PC-3 (cell line): ENCODE data around the gene KLK5. TPM values are rescaled to one million over a fixed set of nuclear protein-coding genes. Genes with fewer than 3 reads are reported as not detected.

Source experiments
- ATAC-seq: fragments of 200-7000 bp; cut with Tn5 transposase; 2 replicates; pipeline ENCODE4 v1.9.1; 2020; ENCODE audit warnings: mild to moderate bottlenecking, moderate library complexity
- BruUV-seq: library from RNA; stranded (reverse); fragments of 400-500 nt; replicated peaks from 2 replicates; lab custom pipeline; 2021; lab: Mats Ljungman, UMichigan
- CTCF ChIA-PET: fragments of 300-600 bp; sonication (Branson Sonifier 250); formaldehyde crosslinking; loops from one replicate; lab custom pipeline; 2022; ENCODE audit warnings: antibody characterized with exemption; lab: Charles Lee
- POLR2A ChIA-PET: fragments of 300-600 bp; sonication (Branson Sonifier 250); formaldehyde crosslinking; loops from one replicate; lab custom pipeline; 2022; ENCODE audit warnings: antibody characterized with exemption; ENCODE audit not compliant: unreplicated experiment; lab: Charles Lee
- DNase-seq: peaks from one replicate; pipeline ENCODE4 v3.0.0-alpha.2; 2015
- H2AFZ ChIP-seq: fragments of 300-600 bp; sonication (generic); 2 replicates; pipeline ENCODE4 v1.6.0; 2016; ENCODE audit warnings: antibody characterized with exemption, low read length
- H3F3A ChIP-seq: fragments of 300-600 bp; sonication (generic); one replicate; pipeline ENCODE4 v1.6.0; 2017; ENCODE audit warnings: antibody characterized with exemption, low read length, control low read depth, mild to moderate bottlenecking; ENCODE audit not compliant: unreplicated experiment
- H3K27ac ChIP-seq: fragments of 300-600 bp; sonication (generic); 2 replicates; pipeline ENCODE4 v1.5.1; 2016; ENCODE audit warnings: mild to moderate bottlenecking, low read length
- H3K27me3 ChIP-seq: fragments of 300-600 bp; sonication (generic); 2 replicates; pipeline ENCODE4 v1.6.1; 2016; ENCODE audit warnings: low read length, mixed read lengths
- H3K36me3 ChIP-seq: fragments of 300-600 bp; sonication (generic); 2 replicates; pipeline ENCODE4 v1.6.1; 2016; ENCODE audit warnings: low read depth, mixed run types, low read length, mixed read lengths
- H3K4me1 ChIP-seq: fragments of 300-600 bp; sonication (generic); 2 replicates; pipeline ENCODE4 v1.5.1; 2016; ENCODE audit warnings: low read length; ENCODE audit not compliant: insufficient read depth
- H3K4me2 ChIP-seq: fragments of 300-600 bp; sonication (generic); 2 replicates; pipeline ENCODE4 v1.6.0; 2016; ENCODE audit warnings: low read length
- H3K4me3 ChIP-seq: fragments of 300-600 bp; sonication (generic); 2 replicates; pipeline ENCODE4 v1.5.1; 2016; ENCODE audit warnings: mild to moderate bottlenecking, low read length, mixed read lengths
- H3K79me2 ChIP-seq: fragments of 300-600 bp; sonication (generic); 2 replicates; pipeline ENCODE4 v1.6.1; 2017; ENCODE audit warnings: low read length, mixed read lengths
- H3K9ac ChIP-seq: fragments of 300-600 bp; sonication (generic); 2 replicates; pipeline ENCODE4 v1.6.0; 2016; ENCODE audit warnings: mild to moderate bottlenecking, low read length
- H3K9me2 ChIP-seq: fragments of 300-600 bp; sonication (generic); replicated peaks from 2 replicates; pipeline ENCODE4 v1.6.1; 2016; ENCODE audit warnings: mixed run types, low read length, mixed read lengths
- H3K9me3 ChIP-seq: fragments of 300-600 bp; sonication (generic); 2 replicates; pipeline ENCODE4 v1.6.1; 2016; ENCODE audit warnings: low read length, mixed read lengths
- H4K20me1 ChIP-seq: fragments of 300-600 bp; sonication (generic); 2 replicates; pipeline ENCODE4 v1.6.1; 2016; ENCODE audit warnings: low read length, mixed read lengths
- CTCF ChIP-seq: fragments of 300-600 bp; sonication (generic); conservative IDR thresholded peaks from 2 replicates; pipeline ENCODE4 v1.5.1; 2017; ENCODE audit warnings: antibody characterized with exemption, low read depth, mild to moderate bottlenecking, low read length
- EZH2 ChIP-seq: fragments of 300-600 bp; sonication (generic); IDR thresholded peaks from one replicate; pipeline ENCODE4 v1.6.1; 2017; ENCODE audit warnings: antibody characterized with exemption, mild to moderate bottlenecking, low read length; ENCODE audit not compliant: unreplicated experiment
- EZH2phosphoT487 ChIP-seq: fragments of 300-600 bp; sonication (generic); IDR thresholded peaks from 2 replicates; pipeline ENCODE4 v1.6.1; 2018; ENCODE audit warnings: mild to moderate bottlenecking, antibody characterized with exemption, low read length, borderline replicate concordance
- intact Hi-C: fragments of 100-400 bp; cut with micrococcal nuclease; formaldehyde crosslinking; loops from 2 replicates; pipeline ENCODE4 v1.9.0; 2023
- total RNA-seq: library from RNA; depleted of rRNA; stranded (reverse); fragments of >200 nt; gene quantifications from 2 replicates; pipeline ENCODE4 v1.2.3, GENCODE V29; 2014

Gene KLK5
- total RNA-seq, 1 experiment from 2014 or later: 59.0 TPM

GRCh38 chr19:50998686-50999085 is 45.8 kb upstream of the KLK5 start:
- H4K20me1 ChIP-seq: no peaks in the 10 kb centered on the region
- DNase-seq: no peak
- peaks cover 11% of the 10 kb centered on the region for H3K4me1 ChIP-seq
- ChIA-PET CTCF (no interaction called here), POLR2A (no interaction called here)
- H3K4me2 ChIP-seq: no peak overlapping the region
- H3K79me2 ChIP-seq: no peaks in the 10 kb centered on the region
- no peak for TF ChIP-seq EZH2phosphoT487
- TF ChIP-seq CTCF: no peak
- no peak for TF ChIP-seq EZH2
- BruUV-seq: no TSS peak
- no peak overlapping the region for H3K4me3 ChIP-seq
- no peak for ATAC-seq
- H2AFZ ChIP-seq: no peak overlapping the region
- H3K9me3 ChIP-seq: no peaks in the 10 kb centered on the region
- H3K36me3 ChIP-seq: no peaks in the 10 kb centered on the region
- no peaks in the 10 kb centered on the region for H3K9me2 ChIP-seq
- H3F3A ChIP-seq: no peaks in the 10 kb centered on the region
- intact Hi-C loops: no loop called here
- H3K27ac ChIP-seq: no peak overlapping the region
- H3K27me3 ChIP-seq: peaks cover 3% of the 10 kb centered on the region; the same call in 1 of the 2 replicates
- H3K9ac ChIP-seq: no peak overlapping the region

- TF ChIP-seq CTCF (no peak), EZH2phosphoT487 (no peak), EZH2 (no peak)
- Histone ChIP-seq H3K27ac (no peak overlapping the region), H3K9me3 (no peaks in the 10 kb centered on the region), H3K4me3 (no peak overlapping the region), H3K79me2 (no peaks in the 10 kb centered on the region), H3K36me3 (no peaks in the 10 kb centered on the region), H3K9ac (no peak overlapping the region), H3K9me2 (no peaks in the 10 kb centered on the region), H3F3A (no peaks in the 10 kb centered on the region), H4K20me1 (no peaks in the 10 kb centered on the region), H3K4me1 (peaks cover 11% of the 10 kb centered on the region), H3K4me2 (no peak overlapping the region), H3K27me3 (peaks cover 3% of the 10 kb centered on the region; the same call in 1 of the 2 replicates), H2AFZ (no peak overlapping the region)
- no peak for DNase-seq
- intact Hi-C loops: no loop called here
- no peak for ATAC-seq
- POLR2A ChIA-PET: no interaction called here
- CTCF ChIA-PET: no interaction called here
- no TSS peak for BruUV-seq
These were observed 45.2 kb upstream of the KLK5 start for GRCh38 chr19:50998061-50998460.

- no peak for ATAC-seq
- H3K9me2 ChIP-seq: no peaks in the 10 kb centered on the region
- POLR2A ChIA-PET: no interaction called here
- intact Hi-C loops: no loop called here
- no peak for TF ChIP-seq EZH2phosphoT487
- TF ChIP-seq EZH2: no peak
- no peak for TF ChIP-seq CTCF
- CTCF ChIA-PET: no interaction called here
- no peak overlapping the region for H3K27ac ChIP-seq
- H3K27me3 ChIP-seq: peaks cover 3% of the 10 kb centered on the region; the same call in 1 of the 2 replicates
- H3K9me3 ChIP-seq: no peaks in the 10 kb centered on the region
- no peaks in the 10 kb centered on the region for H3K79me2 ChIP-seq
- no peaks in the 10 kb centered on the region for H4K20me1 ChIP-seq
- no peak overlapping the region for H3K4me3 ChIP-seq
- H3K9ac ChIP-seq: no peak overlapping the region
- no peak overlapping the region for H2AFZ ChIP-seq
- no peaks in the 10 kb centered on the region for H3K36me3 ChIP-seq
- BruUV-seq: no TSS peak
- peak; percentile 47 for DNase-seq
- peaks cover 14% of the 10 kb centered on the region for H3K4me1 ChIP-seq
- no peak overlapping the region for H3K4me2 ChIP-seq
- no peaks in the 10 kb centered on the region for H3F3A ChIP-seq
These were observed 41.3 kb upstream of the KLK5 start for GRCh38 chr19:50994129-50994528.
